WTC11 (cell line): ENCODE measurements around the gene PROK1.

ENCODE experiments used
- CTCF ChIP-seq: fragments of 200-600 bp; IDR thresholded peaks from 2 replicates; pipeline ENCODE4 v1.8.0; 2022; ENCODE audit warnings: antibody characterized with exemption
- E2F4 ChIP-seq: sonication (generic); formaldehyde crosslinking; IDR thresholded peaks from 2 replicates; pipeline ENCODE4 v1.8.1; 2022; ENCODE audit warnings: low read depth, mild to moderate bottlenecking, moderate library complexity, missing genetic modification reagents, borderline replicate concordance
- ESRRA ChIP-seq: sonication (generic); formaldehyde crosslinking; IDR thresholded peaks from 2 replicates; pipeline ENCODE4 v1.8.1; 2022; ENCODE audit warnings: mild to moderate bottlenecking, missing genetic modification reagents, borderline replicate concordance
- HMGXB4 ChIP-seq: sonication (generic); formaldehyde crosslinking; IDR thresholded peaks from 2 replicates; pipeline ENCODE4 v1.8.1; 2023; ENCODE audit warnings: mild to moderate bottlenecking, moderate library complexity, missing genetic modification reagents
- NFYB ChIP-seq: sonication (generic); formaldehyde crosslinking; conservative IDR thresholded peaks from 2 replicates; pipeline ENCODE4 v1.8.0; 2022; ENCODE audit warnings: low read depth, missing genetic modification reagents
- PREB ChIP-seq: sonication (generic); formaldehyde crosslinking; IDR thresholded peaks from 2 replicates; pipeline ENCODE4 v1.8.1; 2022; ENCODE audit warnings: mild to moderate bottlenecking, missing genetic modification reagents, moderate library complexity, borderline replicate concordance
- SMAD4 ChIP-seq: sonication (generic); formaldehyde crosslinking; IDR thresholded peaks from 2 replicates; pipeline ENCODE4 v1.8.0; 2022; ENCODE audit warnings: mild to moderate bottlenecking, missing genetic modification reagents
- SP1 ChIP-seq: sonication (generic); formaldehyde crosslinking; conservative IDR thresholded peaks from 2 replicates; pipeline ENCODE4 v1.8.1; 2022; ENCODE audit warnings: missing genetic modification reagents
- TCF7 ChIP-seq: sonication (generic); formaldehyde crosslinking; IDR thresholded peaks from 2 replicates; pipeline ENCODE4 v1.8.0; 2022; ENCODE audit warnings: mild to moderate bottlenecking, low read depth, missing genetic modification reagents, moderate library complexity
- USF2 ChIP-seq: sonication (generic); formaldehyde crosslinking; IDR thresholded peaks from 2 replicates; pipeline ENCODE4 v1.8.1; 2023; ENCODE audit warnings: mild to moderate bottlenecking, missing genetic modification reagents, moderate library complexity

- TF ChIP-seq CTCF: no peak
- TF ChIP-seq TCF7 (CRISPR knock-in tag): no peak
- no peak for TF ChIP-seq HMGXB4 (CRISPR knock-in tag)
- TF ChIP-seq SP1: no peak
- TF ChIP-seq USF2 (CRISPR knock-in tag): no peak
- TF ChIP-seq SMAD4 (CRISPR knock-in tag): no peak
- TF ChIP-seq NFYB (CRISPR knock-in tag): no peak
- TF ChIP-seq E2F4 (CRISPR knock-in tag): no peak
- no peak for TF ChIP-seq ESRRA (CRISPR knock-in tag)
- TF ChIP-seq PREB (CRISPR knock-in tag): no peak
These were observed 26.0 kb upstream of the PROK1 start for GRCh38 chr1:110424699-110425611.
